Astrocyte (in vitro differentiated cells and primary cell): ENCODE measurements around the gene CACNA1B.

ENCODE experiments used
- CTCF ChIP-seq: IDR thresholded peaks from 2 replicates; pipeline ENCODE4 v1.5.1; 2011; ENCODE audit warnings: low read depth, mild to moderate bottlenecking, inconsistent platforms, low read length, moderate library complexity; ENCODE audit not compliant: insufficient read depth
- EZH2 ChIP-seq: IDR thresholded peaks from 2 replicates; pipeline ENCODE4 v1.6.1; 2012; ENCODE audit warnings: mild to moderate bottlenecking, low read length, inconsistent platforms; ENCODE audit not compliant: insufficient read depth

- TF ChIP-seq CTCF (no peak), EZH2 (no peak)
Observed at GRCh38 chr9:137851516-137852267, 25.9 kb upstream of the CACNA1B start.
